KBM-7 (cell line): Measurements from ENCODE around the gene IL20RA.

Experiments used
- DNase-seq: peaks from one replicate; pipeline ENCODE4 v3.0.0-alpha.2; 2015
- in situ Hi-C: fragments of 300-500 bp; cut with MboI; formaldehyde crosslinking; loops from 2 replicates; pipeline ENCODE4 v1.14.3; 2020; ENCODE audit warnings: low sequenced_read_pairs, low pct_unique_long_range_greater_than_20kb, mixed read lengths

Gene IL20RA

DNA sequence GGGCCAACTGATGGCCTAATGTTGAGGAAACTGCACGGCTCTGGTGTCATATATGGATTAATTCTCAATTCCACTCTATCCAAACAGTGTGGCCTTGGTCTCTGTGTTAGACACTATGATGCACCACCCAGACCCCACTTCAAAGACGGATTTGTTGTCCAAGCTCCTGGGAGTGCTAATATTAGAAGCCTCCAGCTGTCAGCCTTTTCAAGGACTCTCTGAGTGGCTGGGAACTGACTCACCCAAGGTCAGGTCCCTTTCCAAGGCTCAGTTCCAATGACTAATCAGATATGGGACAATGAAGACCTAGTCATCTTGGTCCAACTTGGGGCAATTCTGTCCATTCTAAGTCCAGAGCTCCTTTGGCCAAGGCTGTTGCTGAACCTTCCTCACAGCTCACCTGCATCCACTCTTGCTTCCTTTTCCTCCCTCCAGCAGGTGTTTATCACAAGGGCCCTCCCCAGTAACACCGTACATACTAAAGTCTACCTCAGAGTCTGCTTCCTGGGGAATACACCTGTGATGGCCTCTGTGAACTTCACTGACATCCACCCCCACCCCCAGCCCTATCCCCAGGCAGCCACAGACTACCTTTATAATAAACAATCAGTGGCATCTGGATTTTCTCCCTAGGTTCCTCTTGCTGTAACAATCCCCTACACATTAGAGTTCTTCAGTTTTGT is 7.2 kb upstream of the IL20RA start:
- in situ Hi-C loops, result no loop called here
- DNase-seq, result no peak

DNA sequence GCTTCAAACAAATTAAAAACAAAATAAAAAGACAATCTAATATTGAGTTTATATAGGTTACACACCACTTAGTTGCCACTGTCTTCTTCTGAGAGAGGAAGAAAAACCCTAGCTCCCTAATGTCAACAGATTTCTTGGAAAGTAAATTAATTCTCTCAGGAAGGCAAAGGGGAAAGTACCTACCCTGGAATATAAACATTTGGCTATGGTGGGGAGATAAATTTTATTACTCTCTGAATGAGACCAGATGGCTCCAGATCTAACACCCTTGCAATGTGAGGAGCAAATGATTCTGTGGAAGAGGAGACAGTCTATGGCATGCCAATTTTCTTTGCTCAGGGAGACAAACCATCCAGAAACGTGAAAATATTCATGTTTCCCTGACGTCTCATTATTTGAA is 4.3 kb upstream of the IL20RA start:
- no peak for DNase-seq
- in situ Hi-C loops, result no loop called here

DNA sequence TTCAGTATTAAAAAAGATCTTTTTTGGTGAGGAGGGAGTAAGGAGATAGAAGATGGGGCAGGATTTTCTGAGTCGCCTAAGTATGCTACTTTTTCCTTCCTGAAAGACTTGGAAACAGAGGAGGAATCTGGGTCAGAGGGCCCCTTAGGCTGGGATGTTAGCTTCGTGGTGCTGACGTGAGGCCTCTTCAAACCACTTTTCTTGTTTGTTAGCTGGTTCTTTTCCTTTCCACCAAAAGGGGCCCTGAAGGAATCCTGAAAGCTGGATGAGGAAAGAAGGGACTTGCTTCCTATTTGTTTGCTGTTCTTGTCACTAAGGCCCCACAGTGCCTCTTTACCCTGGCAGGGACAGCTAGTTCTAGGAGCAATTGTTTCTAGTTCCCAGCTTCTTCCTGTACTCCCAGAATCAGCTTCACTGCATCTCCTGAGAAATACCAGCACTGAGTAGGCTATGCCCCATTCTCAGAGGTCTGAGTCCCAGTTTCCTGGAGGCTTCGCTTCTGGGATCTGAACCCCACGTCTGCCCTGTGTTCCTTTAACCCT is 2.2 kb upstream of the IL20RA start:
- DNase-seq, result no peak
- in situ Hi-C loops, result no loop called here

DNA sequence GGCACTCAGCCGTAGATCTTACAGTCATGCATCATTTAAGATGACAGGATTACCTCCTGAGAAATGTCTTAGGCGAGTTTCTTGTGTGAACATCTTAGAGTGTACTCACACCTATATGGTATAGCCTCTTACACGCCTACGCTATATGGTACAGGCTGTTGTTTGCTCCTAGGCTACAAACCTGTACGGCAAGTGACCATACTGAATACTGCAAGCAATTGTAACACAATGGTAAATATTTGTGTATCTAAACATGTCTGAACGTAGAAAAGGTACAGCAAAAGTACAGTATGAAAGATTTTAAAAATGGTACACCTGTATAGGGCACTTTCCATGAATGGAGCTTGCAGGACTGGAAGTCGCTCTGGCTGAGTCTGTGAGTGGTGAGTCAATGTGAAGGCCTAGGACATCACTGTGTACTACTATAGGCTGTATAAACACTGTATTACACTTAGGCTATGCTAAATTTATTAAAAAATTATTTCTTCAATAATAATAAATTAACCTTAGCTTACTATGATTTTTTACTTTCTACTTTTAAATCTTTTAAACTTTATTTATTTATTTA is 541 bp upstream of the IL20RA start:
- in situ Hi-C loops, result no loop called here
- no peak for DNase-seq

DNA sequence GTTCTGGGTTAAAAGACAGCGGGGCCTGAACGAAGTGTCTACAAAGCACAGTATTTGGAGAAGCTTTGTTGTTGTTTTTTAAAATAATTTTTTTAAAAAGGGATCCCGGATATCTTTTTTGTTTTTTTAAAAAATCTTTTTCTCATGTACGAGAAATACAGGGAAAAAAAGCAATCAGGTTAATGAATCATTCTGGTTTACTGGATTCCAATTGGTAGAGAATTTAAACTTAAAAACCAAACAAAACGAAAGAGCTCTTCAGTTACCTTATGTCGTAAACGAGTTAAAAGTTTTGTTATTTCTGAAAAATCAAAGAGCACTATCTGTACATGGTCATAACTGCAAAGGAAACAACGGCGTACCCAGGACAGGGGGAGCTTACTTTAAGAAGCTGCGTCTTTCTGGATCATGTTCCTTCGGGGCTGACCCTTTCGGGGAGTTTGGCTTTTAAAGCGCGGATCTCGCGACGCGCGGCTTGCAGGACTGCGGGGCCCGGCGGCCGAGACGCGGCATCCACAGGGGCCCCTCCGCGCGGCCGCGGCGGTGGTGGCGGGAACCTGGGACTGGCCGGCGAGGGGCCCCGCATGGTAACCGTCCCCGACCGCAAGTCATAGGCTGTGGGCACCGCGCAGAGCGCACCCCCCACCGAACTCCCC is 927 bp downstream of the IL20RA start:
- peak; percentile 17 for DNase-seq
- in situ Hi-C loops, result no loop called here

DNA sequence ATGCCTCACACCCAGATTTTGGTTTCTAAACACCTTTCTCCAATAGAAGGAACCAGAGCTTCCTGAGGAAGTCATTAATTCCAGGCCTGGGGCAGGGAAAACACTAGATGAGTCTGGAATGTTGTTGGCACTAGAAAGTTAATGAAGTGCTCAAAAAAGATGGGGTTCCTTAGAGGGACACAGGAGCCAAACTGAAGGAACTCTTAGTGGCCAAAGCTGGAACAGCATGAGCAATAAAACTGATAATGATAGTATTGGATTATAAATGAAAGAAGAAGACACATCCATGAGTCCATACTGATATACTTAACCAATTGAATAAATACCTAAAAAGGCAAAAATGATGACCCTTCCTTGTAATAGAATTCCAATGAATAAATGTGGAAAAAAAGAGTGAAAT is 4.4 kb downstream of the IL20RA start:
- in situ Hi-C loops, result no loop called here
- no peak for DNase-seq

DNA sequence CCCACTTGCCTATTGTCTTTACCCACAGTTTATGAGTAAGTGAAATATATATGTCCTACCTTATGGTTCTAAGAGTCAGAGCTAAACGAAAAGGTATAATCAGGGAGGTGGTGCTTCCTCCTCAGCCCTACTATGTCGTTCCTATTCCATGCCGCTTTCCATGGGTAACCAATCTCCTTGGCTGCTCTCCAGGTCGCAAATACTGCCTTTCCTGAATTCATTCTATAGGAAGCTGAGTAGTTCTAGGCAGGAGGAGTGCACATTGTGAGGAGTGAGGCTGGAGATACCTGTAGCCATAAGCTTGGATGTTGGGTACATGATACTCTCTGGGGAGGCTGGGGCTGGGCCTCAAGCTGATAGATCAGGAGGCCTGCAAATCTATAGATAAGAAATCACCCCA is 5.8 kb downstream of the IL20RA start:
- in situ Hi-C loops, result no loop called here
- no peak for DNase-seq

DNA sequence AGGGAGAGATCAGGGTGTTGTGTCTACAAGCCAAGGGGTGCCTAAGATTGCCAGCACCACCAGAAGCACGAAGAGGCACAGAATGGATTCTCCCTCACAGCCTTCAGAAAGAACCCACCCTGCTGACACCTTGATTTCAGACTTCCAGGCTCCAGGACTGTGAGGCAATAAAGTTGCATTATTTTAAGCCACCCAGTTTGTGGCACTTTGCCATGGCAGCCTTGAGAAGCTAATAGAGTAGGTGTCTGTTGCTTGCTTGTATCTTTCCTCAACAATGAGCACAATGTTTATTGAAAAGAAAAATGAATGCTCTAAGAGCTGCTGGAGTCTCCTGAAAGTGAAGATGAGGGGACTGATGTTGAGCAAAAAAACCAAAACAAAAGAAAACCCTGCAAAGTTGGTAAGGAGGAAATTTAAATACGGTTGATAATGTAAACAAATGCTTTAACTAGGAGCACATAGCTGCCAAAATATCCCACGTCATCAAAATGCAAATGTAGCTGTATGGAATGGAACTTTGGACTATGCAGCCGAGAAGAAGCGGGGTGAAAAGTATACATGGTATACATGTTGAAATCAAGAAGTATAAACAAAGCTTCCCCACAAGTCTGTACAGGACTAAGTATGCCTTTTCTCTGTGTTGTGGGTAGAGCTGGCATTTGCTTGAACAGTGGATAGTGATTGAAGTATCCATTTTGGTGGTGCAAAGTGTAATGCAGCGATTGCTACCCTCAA is 8.0 kb downstream of the IL20RA start:
- DNase-seq, result no peak
- in situ Hi-C loops, result no loop called here

DNA sequence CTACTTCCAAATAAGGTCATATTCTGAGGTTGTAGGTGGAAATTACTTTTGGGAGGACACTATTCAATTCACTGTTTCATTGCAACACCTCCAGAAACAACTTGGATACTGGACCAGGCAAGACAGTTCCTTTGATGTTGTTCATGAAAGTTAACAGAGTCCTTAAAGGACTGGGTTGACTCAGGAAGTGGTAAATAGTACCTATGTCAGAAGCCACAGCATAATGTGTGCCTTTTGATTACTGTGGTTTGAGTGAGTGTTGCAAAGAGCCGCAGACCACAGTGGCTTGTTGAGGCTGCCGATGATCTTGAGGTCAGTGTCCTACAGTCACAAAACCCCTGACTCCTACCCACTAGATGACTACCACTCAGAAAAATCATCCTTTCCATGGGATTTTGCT is 10.9 kb downstream of the IL20RA start:
- DNase-seq, result peak; percentile 84
- in situ Hi-C loops, result no loop called here

DNA sequence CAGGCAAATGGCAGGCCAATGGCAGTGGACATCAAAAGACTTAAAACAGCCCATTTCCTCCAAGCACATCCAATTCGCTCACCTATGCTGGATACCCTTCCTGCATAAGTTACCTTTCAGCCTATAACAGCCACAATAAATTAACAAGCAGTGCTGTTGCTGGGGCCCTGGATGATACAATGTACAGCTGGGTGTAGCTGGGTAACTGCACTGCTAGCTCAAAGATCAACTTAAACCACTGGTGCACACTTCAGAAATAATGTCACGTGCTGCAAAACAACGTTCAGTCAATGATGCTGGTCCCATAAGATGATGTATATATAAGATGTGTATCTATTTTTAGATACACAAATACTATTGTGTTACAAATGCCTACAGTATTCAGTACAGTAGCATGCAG is 13.6 kb downstream of the IL20RA start:
- DNase-seq, result no peak
- in situ Hi-C loops, result no loop called here

DNA sequence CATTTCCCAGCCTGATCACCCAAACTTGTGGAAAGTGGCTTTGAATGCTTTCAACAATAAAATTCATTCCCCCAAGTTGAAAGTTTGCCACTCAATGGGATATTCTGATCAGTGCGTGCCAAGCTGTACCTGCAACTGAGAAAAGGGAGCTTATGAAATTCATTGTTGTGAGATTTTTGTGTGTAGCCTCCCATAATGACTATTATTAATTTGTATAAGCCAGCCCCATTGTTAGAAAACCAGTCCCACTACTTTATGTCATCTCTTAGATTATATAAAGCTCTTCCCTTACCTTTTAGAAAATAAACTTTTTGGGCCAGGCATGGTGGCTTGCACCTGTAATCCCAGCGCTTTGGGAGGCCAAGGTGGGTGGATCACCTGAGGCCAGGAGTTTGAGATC is 15.9 kb downstream of the IL20RA start:
- in situ Hi-C loops, result no loop called here
- no peak for DNase-seq

DNA sequence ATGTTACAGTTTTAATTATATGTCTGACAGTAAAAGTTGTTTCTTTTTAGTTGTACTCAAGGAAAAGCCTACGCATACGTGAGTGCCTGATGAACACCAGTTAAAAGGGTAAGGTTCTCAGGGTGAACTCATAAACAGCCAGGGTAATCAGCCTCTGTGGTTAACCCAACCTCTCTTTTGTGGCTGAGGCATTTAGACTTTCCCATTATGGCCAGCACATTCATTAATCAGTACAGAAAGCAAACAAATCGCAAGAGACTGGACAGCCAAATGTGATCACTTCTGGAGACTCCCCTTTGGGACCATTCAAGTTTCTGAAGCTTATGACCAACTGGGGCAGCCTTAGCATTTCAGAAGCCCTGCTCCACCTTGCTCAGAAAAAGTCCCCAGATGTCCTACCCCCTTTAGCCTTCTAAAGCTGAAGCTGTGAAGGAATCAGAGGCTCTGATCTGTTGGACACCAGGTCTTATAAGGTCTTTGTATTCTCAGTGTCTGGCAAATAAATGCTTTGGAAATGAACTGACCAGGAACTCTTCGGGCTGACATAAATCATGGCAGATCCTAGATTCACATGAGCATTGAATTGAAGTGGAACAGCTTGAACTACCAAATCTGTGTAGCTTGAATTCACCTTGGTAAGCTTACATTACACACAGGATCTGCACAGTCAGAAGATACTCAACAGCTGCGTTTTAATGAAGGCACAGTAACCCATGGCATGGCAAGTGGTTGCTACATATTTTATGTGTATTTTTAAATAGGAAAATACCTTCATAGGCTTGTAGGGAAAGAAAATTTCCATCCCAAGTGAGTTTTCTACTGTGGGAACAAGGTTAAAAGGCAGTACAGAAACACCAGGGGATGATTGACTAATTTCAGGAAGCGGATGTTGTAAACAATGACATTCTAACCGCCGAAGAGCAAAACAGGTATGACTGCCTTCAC is 18.7 kb downstream of the IL20RA start:
- no peak for DNase-seq
- in situ Hi-C loops, result no loop called here

DNA sequence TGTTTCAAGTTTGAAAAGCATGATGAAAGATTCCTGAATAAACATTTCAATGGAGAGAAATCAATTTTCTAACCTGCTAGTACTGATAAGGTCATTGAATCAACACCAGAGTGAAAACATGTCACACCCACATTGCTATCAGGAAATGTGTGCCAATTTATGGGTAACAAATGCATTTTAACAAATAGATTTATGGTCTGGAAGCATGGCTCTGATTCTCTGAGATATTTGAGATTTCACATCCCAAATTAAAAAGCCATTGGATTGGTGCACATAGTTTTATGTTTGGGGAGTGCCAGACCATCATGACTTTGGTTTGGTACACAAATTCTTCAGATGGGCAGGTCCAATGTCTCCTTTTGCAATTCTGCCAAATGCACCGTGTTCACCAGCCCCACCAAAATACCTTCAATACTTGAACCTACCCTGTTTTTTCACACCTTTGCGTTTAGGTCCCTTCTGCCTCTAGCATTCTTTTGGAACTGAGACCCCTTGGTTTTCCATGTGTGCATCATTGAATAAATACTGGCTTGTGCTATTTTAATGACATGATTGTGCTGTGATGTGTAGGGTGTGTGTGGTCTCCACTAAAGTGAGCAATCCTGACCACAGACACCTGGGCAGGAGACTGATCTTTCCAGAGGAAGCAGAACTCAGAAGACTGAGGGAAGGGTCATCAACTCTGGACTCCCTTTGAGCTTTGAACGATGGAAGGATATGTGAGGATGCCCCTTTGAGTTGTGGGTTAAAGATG is 20.4 kb downstream of the IL20RA start:
- in situ Hi-C loops, result no loop called here
- DNase-seq, result no peak

DNA sequence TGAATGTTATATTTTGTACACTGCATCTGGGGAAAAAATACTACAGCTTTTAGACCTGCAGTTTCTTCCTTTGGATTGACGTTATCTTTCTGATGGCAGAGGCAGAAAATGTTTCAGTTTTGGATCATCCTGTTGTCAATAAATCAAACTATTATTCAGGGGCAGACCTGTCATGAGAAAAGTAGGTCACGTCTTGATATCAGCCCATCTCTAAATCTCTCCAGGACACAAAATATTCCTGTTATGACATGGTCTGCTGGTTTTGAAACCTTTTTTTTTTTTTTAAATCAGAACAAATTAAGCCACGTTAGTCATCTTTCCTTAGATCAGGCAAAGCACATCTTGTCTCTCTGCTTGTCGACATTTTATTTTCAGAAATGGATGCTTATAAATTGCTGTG is 24.0 kb downstream of the IL20RA start:
- DNase-seq, result no peak
- in situ Hi-C loops, result no loop called here

DNA sequence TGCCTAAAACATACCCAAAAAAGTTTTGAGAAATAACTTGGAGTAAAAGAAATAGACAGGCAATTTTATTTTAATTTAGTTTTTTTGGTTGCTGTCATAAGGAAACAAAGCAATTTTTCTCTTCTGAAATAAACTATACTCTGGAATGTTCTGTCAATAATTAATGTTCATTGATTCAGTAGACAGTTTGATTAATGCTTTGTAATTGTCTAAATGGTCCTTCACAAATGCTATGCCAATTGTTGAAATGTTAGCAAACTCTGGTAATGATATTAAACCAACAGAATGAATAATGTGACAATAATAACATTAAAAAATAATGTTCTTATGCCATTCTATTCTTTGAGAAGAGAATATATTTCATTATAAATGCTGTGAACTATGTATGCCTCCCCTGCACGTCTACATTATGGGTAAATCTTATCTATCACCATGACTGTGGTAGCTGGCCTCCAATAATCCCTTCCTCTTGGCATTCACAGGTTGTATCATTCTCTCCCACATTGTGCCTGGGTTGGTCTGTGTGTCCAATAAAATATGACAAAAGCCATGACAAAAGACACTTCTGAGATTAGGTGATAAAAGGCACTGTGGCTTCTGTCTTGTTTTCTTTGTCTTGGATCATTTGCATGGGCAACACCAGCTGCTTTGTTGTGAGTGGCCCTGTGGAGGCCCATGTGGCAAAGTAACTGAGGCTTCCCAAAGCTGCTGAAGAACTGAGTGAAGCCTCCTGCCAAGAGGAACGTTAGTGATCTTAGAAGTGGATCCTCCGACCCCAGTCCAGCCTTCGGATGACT is 25.1 kb downstream of the IL20RA start:
- in situ Hi-C loops, result no loop called here
- no peak for DNase-seq

DNA sequence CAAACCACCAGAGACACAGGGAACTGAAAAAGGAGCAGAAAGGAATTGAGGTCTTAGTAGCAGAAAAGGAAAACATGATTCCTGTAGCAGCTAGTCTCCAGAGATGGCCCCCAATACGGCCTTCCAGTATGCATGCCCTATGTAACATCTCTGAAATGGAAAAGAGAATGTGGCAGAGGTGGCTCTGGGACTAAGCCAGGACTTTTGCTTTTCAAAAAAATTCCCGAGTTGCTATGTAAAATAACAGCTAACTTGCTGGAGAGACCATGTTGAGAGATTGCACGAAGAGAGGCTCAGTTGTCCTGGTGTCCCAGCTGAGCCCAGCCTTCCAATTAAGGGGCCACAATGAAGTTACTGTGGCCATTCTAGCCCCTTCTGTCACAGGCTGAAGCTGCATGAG is 27.7 kb downstream of the IL20RA start:
- in situ Hi-C loops, result no loop called here

DNA sequence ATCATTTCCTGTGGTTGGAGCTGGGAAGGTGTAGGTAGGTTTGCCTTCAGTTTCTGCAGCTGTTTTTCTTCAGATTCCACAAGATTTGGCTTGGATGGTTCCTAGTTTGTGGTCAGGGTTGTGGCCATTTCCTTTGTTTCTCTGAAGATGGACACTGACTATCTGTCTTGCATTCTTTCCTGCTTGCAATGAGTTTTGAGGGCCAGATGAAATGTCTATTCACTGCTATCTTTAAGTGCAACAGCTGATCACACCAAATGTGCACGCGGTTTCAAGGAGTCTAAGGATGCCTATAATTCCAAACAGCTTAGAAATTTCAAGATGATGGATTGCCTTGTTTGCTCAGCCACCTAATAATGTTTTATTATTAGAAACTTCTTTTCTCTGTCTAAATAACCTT is 28.4 kb downstream of the IL20RA start:
- in situ Hi-C loops, result no loop called here
- DNase-seq, result no peak

More for the DNA sequence above, 27.7 kb downstream of the IL20RA start:
- DNase-seq, result no peak

DNA sequence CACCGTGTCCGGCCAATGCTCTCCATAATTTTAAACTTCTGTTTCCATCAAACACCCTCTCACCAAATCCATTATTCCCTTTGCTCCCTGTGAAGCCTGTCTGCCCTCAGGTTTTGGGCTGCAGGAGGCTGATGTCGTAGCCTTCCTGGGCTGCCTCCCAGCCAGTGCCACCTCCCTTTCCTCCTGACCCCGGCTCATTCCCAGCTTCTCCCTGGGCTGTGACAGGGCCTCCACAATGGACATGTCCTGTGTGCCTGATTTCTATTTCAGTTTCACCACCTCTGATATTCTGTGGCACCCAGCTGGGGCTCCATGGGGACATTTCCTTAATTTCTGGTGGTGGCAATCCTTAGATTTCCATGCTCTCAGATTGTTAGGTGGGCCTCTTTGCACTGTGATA is 28.8 kb downstream of the IL20RA start:
- in situ Hi-C loops, result no loop called here
- DNase-seq, result no peak
